GM12865 (cell line): ENCODE data around the gene FAM89B.
A peak's percentile ranks its signal among the peaks of the same experiment; 100 is the strongest.
"Not testable (repeated sequence)": the region's sequence is repeated elsewhere in the genome, so short reads cannot be mapped to it uniquely, and the experiment has no call there.

Experiments used
- DNase-seq: peaks from one replicate; pipeline ENCODE4 v3.0.0; 2010; ENCODE audit warnings: low read depth
- H3K4me3 ChIP-seq: 2 replicates; pipeline ENCODE4 v1.5.1; 2011; ENCODE audit warnings: mild to moderate bottlenecking, low read depth, low read length, control low read depth
- CTCF ChIP-seq: IDR thresholded peaks from 2 replicates; pipeline ENCODE4 v1.5.1; 2011; ENCODE audit warnings: low read length, control low read depth, low read depth, inconsistent platforms; ENCODE audit not compliant: insufficient read depth; ENCODE audit errors: missing control alignments

FAM89B gene

GRCh38 chr11:65563601-65564000 lies 8.7 kb upstream of the FAM89B start:
- DNase-seq, result no peak
- no peak for TF ChIP-seq CTCF
- no peak overlapping the region for H3K4me3 ChIP-seq

- not testable (repeated sequence) for H3K4me3 ChIP-seq, DNase-seq
Observed at GRCh38 chr11:65564879-65565559, 7.3 kb upstream of the FAM89B start.

DNA sequence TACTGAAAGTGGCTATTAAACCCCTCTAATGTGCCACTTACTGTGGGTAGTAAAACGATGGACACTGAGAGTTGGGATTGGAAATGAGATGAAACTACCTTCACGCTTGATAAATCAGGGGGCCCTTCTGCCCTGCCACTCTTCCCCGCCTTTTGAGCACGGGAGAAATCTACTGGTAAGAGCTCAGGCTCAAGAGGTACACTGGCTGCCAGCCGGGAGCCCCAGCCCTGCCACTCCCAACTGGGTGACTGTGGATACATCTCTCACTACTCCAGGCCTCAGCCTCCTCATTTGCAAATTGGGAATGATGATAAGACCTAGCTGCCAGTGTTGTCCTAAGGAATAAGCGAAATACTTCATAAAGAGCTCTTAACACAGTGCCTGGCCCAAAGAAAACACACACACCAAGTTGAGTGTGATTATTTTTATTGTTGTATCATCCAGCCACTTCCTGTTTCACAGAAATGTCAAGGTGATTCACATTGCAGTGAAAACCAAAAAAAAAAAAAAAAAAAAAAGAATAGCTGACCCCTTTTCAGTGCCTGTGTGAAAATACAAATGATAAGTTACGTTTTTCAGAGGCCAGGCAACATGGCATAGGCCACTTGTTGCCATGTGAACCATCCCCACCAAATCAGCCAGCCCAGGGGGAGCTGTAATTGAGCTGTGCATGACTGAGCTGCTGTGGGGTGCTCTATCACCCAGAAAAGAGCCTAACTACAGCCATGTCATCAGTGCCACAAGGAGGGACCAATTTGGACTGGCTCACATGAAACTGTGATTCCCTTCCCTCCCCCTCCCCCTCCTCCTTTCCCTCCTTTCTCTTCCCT lies 6.5 kb upstream of the FAM89B start:
- TF ChIP-seq CTCF, result no peak
- H3K4me3 ChIP-seq, result no peak overlapping the region

GRCh38 chr11:65569164-65569972 lies 3.0 kb upstream of the FAM89B start:
- DNase-seq, result no peak
- no peak for TF ChIP-seq CTCF
- peak overlapping the region; percentile 91 for H3K4me3 ChIP-seq

More for the DNA sequence above, 6.5 kb upstream of the FAM89B start:
- DNase-seq, result no peak

GRCh38 chr11:65569973-65570918 lies 2.1 kb upstream of the FAM89B start, which contains the start of gene ZNRD2:
TSS of gene ZNRD2 (plus strand) at chr11:65570477. CDS start at chr11:65570492, 15 bp downstream.
- peak within 1 kb of the TSS; percentile 91 for H3K4me3 ChIP-seq
- peak; percentile 100 for DNase-seq
- TF ChIP-seq CTCF, result peak; percentile 63

DNA sequence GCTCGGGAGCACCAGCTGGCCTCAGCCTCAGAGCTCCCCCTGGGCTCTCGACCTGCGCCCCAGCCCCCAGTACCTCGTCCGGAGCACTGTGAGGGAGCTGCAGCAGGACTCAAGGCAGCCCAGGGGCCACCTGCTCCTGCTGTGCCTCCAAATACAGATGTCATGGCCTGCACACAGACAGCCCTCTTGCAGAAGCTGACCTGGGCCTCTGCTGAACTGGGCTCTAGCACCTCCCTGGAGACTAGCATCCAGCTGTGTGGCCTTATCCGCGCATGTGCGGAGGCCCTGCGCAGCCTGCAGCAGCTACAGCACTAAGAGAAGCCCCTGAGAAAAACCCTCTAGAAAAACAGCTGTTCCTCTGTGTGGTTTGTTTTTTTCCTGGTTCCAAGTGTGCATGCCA lies 918 bp upstream of the FAM89B start:
- TF ChIP-seq CTCF, result no peak
- no peak for DNase-seq
- H3K4me3 ChIP-seq, result peak overlapping the region; percentile 91
